HL-60 (cell line): ENCODE measurements around the gene ZBTB7B.
A peak's percentile ranks its signal among the peaks of the same experiment; 100 is the strongest.

ENCODE experiments used
- DNase-seq, 2 experiments: peaks; one replicate each; pipeline ENCODE4 v3.0.0-alpha.2; 2010 to 2020; ENCODE audit warnings: low read depth in 1 of 2, low spot score in 1 of 2
- H3K27ac ChIP-seq: fragments of 250-450 bp; sonication (Bioruptor Pico); replicated peaks from 2 replicates; pipeline ENCODE4 v1.5.1; 2020; ENCODE audit warnings: mild to moderate bottlenecking, moderate library complexity
- H3K27me3 ChIP-seq: fragments of 250-450 bp; sonication (Bioruptor Pico); 2 replicates; pipeline ENCODE4 v1.5.1; 2021; ENCODE audit warnings: mild to moderate bottlenecking, moderate library complexity; ENCODE audit not compliant: insufficient read depth, poor library complexity, severe bottlenecking
- H3K4me3 ChIP-seq: replicated peaks from 2 replicates; pipeline ENCODE4 v1.5.1; 2011; ENCODE audit warnings: mild to moderate bottlenecking, control low read depth, low read length; ENCODE audit not compliant: insufficient read depth
- GABPA ChIP-seq: IDR thresholded peaks from 2 replicates; pipeline ENCODE4 v1.6.1; 2012; ENCODE audit warnings: low read depth
- POLR2AphosphoS5 ChIP-seq: IDR thresholded peaks from 2 replicates; pipeline ENCODE4 v1.6.1; 2012; ENCODE audit warnings: low read depth
- SPI1 ChIP-seq: IDR thresholded peaks from 2 replicates; pipeline ENCODE4 v1.6.1; 2012; ENCODE audit warnings: low read depth, mild to moderate bottlenecking, borderline replicate concordance
- TF ChIP-seq, protein P1 (sequence below): IDR thresholded peaks from one replicate; pipeline ENCODE4 v1.5.1; 2011; ENCODE audit warnings: low read length, control low read depth, inconsistent platforms; ENCODE audit not compliant: insufficient read depth
- TF ChIP-seq, protein P2 (sequence below): IDR thresholded peaks from 2 replicates; pipeline ENCODE4 v1.6.1; 2012; ENCODE audit warnings: low read depth; ENCODE audit not compliant: insufficient replicate concordance

The ZBTB7B gene

DNA sequence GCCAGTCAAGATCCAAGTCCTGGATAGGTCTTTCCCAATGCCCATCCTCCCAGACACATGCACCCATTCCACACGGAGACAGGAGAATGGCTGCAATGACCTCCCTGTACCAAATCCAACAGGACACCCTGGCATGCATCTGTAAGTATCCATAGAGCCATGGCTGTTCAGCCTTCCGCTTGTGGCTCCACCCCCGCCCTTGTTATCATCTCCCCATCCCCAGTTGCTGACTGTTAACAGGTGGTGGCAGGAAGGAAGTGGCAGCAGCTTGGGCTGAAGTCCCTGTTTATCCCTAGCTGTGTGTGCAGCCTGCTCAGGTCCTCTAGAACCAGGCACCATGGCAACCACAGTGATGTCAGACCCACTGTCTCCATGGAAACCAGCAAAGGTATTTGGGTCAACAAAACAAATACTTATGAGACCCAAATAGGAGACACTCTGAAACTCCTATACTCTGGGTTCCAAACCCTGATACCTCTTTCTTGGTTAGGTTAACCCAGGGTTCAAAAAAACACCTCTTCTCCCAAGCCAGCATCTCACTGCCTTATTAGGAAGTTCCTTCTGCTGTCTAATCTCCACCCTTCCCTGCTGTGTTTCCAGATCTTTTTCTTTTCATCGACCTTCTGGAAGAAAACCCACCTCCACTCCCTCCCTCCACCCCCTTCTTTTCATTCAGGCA is 47.4 kb upstream of the ZBTB7B start:
- peak; percentile 52 to 84 for DNase-seq
- TF ChIP-seq SPI1: peak; percentile 33; the same call in 1 of the 2 replicates
- TF ChIP-seq, protein P1, sequence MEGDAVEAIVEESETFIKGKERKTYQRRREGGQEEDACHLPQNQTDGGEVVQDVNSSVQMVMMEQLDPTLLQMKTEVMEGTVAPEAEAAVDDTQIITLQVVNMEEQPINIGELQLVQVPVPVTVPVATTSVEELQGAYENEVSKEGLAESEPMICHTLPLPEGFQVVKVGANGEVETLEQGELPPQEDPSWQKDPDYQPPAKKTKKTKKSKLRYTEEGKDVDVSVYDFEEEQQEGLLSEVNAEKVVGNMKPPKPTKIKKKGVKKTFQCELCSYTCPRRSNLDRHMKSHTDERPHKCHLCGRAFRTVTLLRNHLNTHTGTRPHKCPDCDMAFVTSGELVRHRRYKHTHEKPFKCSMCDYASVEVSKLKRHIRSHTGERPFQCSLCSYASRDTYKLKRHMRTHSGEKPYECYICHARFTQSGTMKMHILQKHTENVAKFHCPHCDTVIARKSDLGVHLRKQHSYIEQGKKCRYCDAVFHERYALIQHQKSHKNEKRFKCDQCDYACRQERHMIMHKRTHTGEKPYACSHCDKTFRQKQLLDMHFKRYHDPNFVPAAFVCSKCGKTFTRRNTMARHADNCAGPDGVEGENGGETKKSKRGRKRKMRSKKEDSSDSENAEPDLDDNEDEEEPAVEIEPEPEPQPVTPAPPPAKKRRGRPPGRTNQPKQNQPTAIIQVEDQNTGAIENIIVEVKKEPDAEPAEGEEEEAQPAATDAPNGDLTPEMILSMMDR: no peak
- H3K27ac ChIP-seq: peak overlapping the region; percentile 78

DNA sequence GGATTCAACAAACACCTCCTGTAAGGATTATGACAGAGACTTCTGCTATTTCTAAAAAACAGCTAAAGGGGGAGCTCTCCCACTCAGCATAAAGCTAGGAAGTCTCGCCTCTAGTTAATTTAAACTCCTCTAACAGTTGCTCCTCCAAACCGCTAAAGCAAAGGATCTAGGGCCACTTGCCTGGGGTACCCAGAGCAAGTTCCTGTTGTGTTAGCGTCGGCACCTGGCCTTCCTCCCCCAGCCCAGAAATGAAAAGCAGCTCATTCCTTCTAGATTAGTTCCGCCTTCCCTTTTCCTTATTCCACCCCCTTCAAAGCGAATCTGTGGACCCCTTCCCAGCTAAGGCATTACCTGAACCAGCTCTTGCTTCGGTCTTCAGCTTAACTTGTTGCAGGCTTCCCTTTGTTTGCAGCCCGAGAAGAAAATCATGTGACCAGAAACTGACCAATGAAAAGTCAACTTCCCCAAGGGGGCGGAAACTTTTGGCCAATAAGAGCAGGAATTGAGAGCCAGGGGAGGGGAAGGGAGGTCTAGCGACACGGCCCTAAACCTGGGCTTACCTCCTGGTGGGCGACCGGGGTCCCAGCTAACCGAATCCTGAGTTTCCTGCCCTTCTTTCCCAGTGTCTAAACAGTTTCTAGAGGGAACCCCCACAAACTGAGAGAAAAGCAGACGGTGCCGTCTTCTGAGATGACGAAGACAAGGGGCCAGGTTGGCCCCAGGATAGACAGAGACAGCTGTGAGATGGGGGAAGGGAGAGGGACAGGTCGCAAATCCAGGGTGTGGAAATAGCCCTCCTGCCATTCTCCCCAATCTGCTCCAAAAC is 46.7 kb upstream of the ZBTB7B start, which contains the start of gene PBXIP1:
Gene PBXIP1, minus strand, starts transcription at position 382 of the 826 bp plus-strand sequence. CDS start 2,378 bp downstream, outside the sequence.
- no peaks in the 10 kb centered on the region for H3K27me3 ChIP-seq
- H3K4me3 ChIP-seq: peak within 1 kb of the TSS; percentile 51
- H3K27ac ChIP-seq: peak within 1 kb of the TSS; percentile 78
- TF ChIP-seq, protein P2, sequence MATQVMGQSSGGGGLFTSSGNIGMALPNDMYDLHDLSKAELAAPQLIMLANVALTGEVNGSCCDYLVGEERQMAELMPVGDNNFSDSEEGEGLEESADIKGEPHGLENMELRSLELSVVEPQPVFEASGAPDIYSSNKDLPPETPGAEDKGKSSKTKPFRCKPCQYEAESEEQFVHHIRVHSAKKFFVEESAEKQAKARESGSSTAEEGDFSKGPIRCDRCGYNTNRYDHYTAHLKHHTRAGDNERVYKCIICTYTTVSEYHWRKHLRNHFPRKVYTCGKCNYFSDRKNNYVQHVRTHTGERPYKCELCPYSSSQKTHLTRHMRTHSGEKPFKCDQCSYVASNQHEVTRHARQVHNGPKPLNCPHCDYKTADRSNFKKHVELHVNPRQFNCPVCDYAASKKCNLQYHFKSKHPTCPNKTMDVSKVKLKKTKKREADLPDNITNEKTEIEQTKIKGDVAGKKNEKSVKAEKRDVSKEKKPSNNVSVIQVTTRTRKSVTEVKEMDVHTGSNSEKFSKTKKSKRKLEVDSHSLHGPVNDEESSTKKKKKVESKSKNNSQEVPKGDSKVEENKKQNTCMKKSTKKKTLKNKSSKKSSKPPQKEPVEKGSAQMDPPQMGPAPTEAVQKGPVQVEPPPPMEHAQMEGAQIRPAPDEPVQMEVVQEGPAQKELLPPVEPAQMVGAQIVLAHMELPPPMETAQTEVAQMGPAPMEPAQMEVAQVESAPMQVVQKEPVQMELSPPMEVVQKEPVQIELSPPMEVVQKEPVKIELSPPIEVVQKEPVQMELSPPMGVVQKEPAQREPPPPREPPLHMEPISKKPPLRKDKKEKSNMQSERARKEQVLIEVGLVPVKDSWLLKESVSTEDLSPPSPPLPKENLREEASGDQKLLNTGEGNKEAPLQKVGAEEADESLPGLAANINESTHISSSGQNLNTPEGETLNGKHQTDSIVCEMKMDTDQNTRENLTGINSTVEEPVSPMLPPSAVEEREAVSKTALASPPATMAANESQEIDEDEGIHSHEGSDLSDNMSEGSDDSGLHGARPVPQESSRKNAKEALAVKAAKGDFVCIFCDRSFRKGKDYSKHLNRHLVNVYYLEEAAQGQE: no peak
- peak; percentile 60; the same call in 1 of the 2 replicates for TF ChIP-seq SPI1
- TF ChIP-seq POLR2AphosphoS5: 0 out of 2 replicates have a peak, but pooled peaks have one; percentile 26
- no peak for TF ChIP-seq GABPA
- TF ChIP-seq, protein P1: peak; percentile 21
- DNase-seq: peak; percentile 77 to 93

More for the DNA sequence above, 47.4 kb upstream of the ZBTB7B start:
- Histone ChIP-seq H3K4me3 (peak overlapping the region; percentile 51), H3K27me3 (no peaks in the 10 kb centered on the region)

DNA sequence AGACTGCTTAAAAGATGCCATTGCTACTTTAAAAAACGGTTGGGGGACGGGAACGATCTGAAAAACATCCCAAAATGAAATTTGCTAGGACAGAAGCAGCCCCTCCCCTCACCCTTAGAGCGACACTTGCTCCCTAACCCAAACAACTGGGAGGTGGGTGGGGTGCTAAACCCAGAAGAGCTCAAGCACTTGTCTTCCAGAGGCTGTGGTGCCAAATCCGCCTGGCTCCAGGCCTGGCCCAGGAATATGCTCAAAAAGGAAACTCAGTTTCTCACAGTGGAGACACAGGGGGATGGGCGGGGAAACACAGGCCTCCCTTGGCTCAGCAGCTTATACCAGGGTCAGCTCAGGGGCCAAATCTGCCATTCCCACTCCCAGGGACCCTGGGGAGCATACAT is 46.1 kb upstream of the ZBTB7B start:
- no peaks in the 10 kb centered on the region for H3K27me3 ChIP-seq
- peak overlapping the region; percentile 78 for H3K27ac ChIP-seq
- H3K4me3 ChIP-seq: peak overlapping the region; percentile 51
- 0 out of 2 replicates have a peak, but pooled peaks have one; percentile 14 for TF ChIP-seq POLR2AphosphoS5
- TF ChIP-seq, protein P2: no peak
- TF ChIP-seq, protein P1: no peak
- no peak for DNase-seq
